Measurements from ENCODE around the gene ZNF816. TPM values are rescaled to one million over a fixed set of nuclear protein-coding genes. Genes with fewer than 3 reads are reported as not detected.

The ZNF816 gene
- polyA plus RNA-seq, 1 donor from 2014 or later: 0.10 TPM

GRCh38 chr19:52901842-52902241 is 60.8 kb downstream of the ZNF816 start:
- Histone ChIP-seq H3K79me2 (replicated peaks; ENCODE audit: insufficient read depth, low read length) (no peaks in the 10 kb centered on the region), H4K20me1 (ENCODE audit: insufficient read depth) (no peaks in the 10 kb centered on the region), H3K4me2 (ENCODE audit: low read length) (no peak overlapping the region), H3F3A (ENCODE audit: insufficient read depth, low read length, poor library complexity, severe bottlenecking) (no peaks in the 10 kb centered on the region), H3K9me3 (ENCODE audit: low read length) (no peaks in the 10 kb centered on the region), H3K4me3 (ENCODE audit: low read length) (no peak overlapping the region), H3K27me3 (ENCODE audit: insufficient read depth, low read depth, low read length) (no peaks in the 10 kb centered on the region), H3K9ac (ENCODE audit: low read length) (no peak overlapping the region), H3K36me3 (ENCODE audit: insufficient read depth, low read length) (no peaks in the 10 kb centered on the region), H3K27ac (ENCODE audit: low read length) (no peak overlapping the region), H3K9me2 (ENCODE audit: insufficient read depth, low read length) (no peaks in the 10 kb centered on the region), H2AFZ (ENCODE audit: low read depth, low read length) (no peak overlapping the region)
- TF ChIP-seq EZH2 (IDR thresholded peaks at IDR 0.05; ENCODE audit: borderline replicate concordance, insufficient read depth, low read length, poor library complexity, severe bottlenecking): no peak
- TF ChIP-seq REST (IDR thresholded peaks at IDR 0.05; ENCODE audit: borderline replicate concordance): no peak
- no peak for TF ChIP-seq MXI1 (conservative IDR thresholded peaks at IDR 0.05; ENCODE audit: poor library complexity, severe bottlenecking)
- no peak for TF ChIP-seq RAD21 (conservative IDR thresholded peaks at IDR 0.05)
- TF ChIP-seq TAF1 (IDR thresholded peaks at IDR 0.05; ENCODE audit: low read depth): no peak
- TF ChIP-seq SMC3 (conservative IDR thresholded peaks at IDR 0.05; ENCODE audit: poor library complexity): no peak
- TF ChIP-seq CTCF (IDR thresholded peaks at IDR 0.05; ENCODE audit: poor library complexity, severe bottlenecking): no peak
- TF ChIP-seq POLR2AphosphoS5 (IDR thresholded peaks at IDR 0.05): no peak
- TF ChIP-seq EP300 (conservative IDR thresholded peaks at IDR 0.05; ENCODE audit: poor library complexity, severe bottlenecking): no peak

Other genes with a start within 250 kb of the ZNF816 start
- gene ZNF611, start 227.8 kb downstream of the ZNF816 start, polyA plus RNA-seq: 6.7 and 11.8 TPM in 2 replicates
- gene ZNF600, start 176.1 kb downstream of the ZNF816 start, polyA plus RNA-seq: 0.59 TPM in 1 of 2 replicates, not detected in the other
- 10.0 and 15.4 TPM in 2 replicates for gene ZNF28, start 141.2 kb downstream of the ZNF816 start, polyA plus RNA-seq
- 29.0 and 34.5 TPM in 2 replicates for gene ZNF468, start 105.3 kb downstream of the ZNF816 start, polyA plus RNA-seq
- 35.7 and 53.5 TPM in 2 replicates for gene ZNF320, start 65.2 kb downstream of the ZNF816 start, polyA plus RNA-seq
- gene ZNF888, start 39.5 kb downstream of the ZNF816 start, polyA plus RNA-seq: 0.26 and 0.34 TPM in 2 replicates
- gene ERVV-1, start 51.0 kb upstream of the ZNF816 start, polyA plus RNA-seq: not detected in 2 replicates
- not detected in 2 replicates for gene ERVV-2, start 81.9 kb upstream of the ZNF816 start, polyA plus RNA-seq
- gene ZNF160, start 140.5 kb upstream of the ZNF816 start, polyA plus RNA-seq: 28.1 and 38.8 TPM in 2 replicates
- gene ZNF415, start 170.0 kb upstream of the ZNF816 start, polyA plus RNA-seq: 25.9 and 27.2 TPM in 2 replicates
- 7.4 and 7.7 TPM in 2 replicates for gene ZNF347, start 196.2 kb upstream of the ZNF816 start, polyA plus RNA-seq
- gene ZNF665, start 230.5 kb upstream of the ZNF816 start, polyA plus RNA-seq: 2.6 and 2.8 TPM in 2 replicates